Measurements from ENCODE around the gene PLAAT4. TPM values are rescaled to one million over a fixed set of nuclear protein-coding genes. Genes with fewer than 3 reads are reported as not detected.

PLAAT4 gene
- 0.39 TPM for polyA plus RNA-seq (2013, experiment 1 of 2)
- polyA plus RNA-seq (2013, experiment 2 of 2) = 0.38 TPM

GRCh38 chr11:63536669-63537292 is at the start of gene PLAAT4:
PLAAT4 (plus strand) TSS chr11:63536808; CDS start chr11:63536869, 61 bp downstream.
- Histone ChIP-seq H3K79me2 (ENCODE audit: control insufficient read depth, insufficient read depth, low read length) (no peaks in the 10 kb centered on the region), H2BK15ac (replicated peaks; ENCODE audit: low read depth) (no peak within 1 kb of the TSS), H2BK120ac (ENCODE audit: low read depth, low read length) (no peak within 1 kb of the TSS), H4K5ac (ENCODE audit: low read length) (no peak within 1 kb of the TSS), H3K36me3 (ENCODE audit: control insufficient read depth, insufficient read depth, low read length) (no peaks in the 10 kb centered on the region), H3K4me3 (ENCODE audit: low read length) (no peak within 1 kb of the TSS), H3K27me3 (ENCODE audit: insufficient read depth, low read length, poor library complexity) (no peaks in the 10 kb centered on the region), H3K79me1 (ENCODE audit: low read length) (no peaks in the 10 kb centered on the region), H3K18ac (ENCODE audit: low read length) (no peak within 1 kb of the TSS), H3K4me2 (ENCODE audit: low read length) (no peak within 1 kb of the TSS), H4K8ac (ENCODE audit: low read depth, low read length) (no peak within 1 kb of the TSS), H3K27ac (ENCODE audit: low read depth, low read length) (no peak within 1 kb of the TSS), H3K9ac (ENCODE audit: low read length) (no peak within 1 kb of the TSS), H3K4ac (ENCODE audit: low read depth, low read length) (no peak within 1 kb of the TSS), H2AK5ac (ENCODE audit: low read length) (no peak within 1 kb of the TSS), H3K56ac (ENCODE audit: low read length) (peak within 1 kb of the TSS; percentile 35), H3K4me1 (ENCODE audit: control insufficient read depth, low read depth, low read length) (peaks cover 5% of the 10 kb centered on the region), H2BK5ac (ENCODE audit: low read length) (no peak within 1 kb of the TSS), H3K23ac (ENCODE audit: low read length) (no peak within 1 kb of the TSS)
- no CpG with 5 or more reads among the region's 10 CpGs for WGBS (ENCODE audit: extremely low coverage, insufficient coverage, low lambda C conversion rate)
- no peak for DNase-seq

GRCh38 chr11:63488789-63489188 is 47.8 kb upstream of the PLAAT4 start:
- Histone ChIP-seq H4K8ac (ENCODE audit: low read depth, low read length) (no peak overlapping the region), H3K4me3 (ENCODE audit: low read length) (no peak overlapping the region), H2BK120ac (ENCODE audit: low read depth, low read length) (no peak overlapping the region), H3K79me2 (ENCODE audit: control insufficient read depth, insufficient read depth, low read length) (no peaks in the 10 kb centered on the region), H3K18ac (ENCODE audit: low read length) (no peak overlapping the region), H4K5ac (ENCODE audit: low read length) (no peak overlapping the region), H3K4me1 (ENCODE audit: control insufficient read depth, low read depth, low read length) (no peaks in the 10 kb centered on the region), H3K79me1 (ENCODE audit: low read length) (no peaks in the 10 kb centered on the region), H3K9ac (ENCODE audit: low read length) (no peak overlapping the region), H3K4ac (ENCODE audit: low read depth, low read length) (no peak overlapping the region), H2AK5ac (ENCODE audit: low read length) (no peak overlapping the region), H3K23ac (ENCODE audit: low read length) (no peak overlapping the region), H3K4me2 (ENCODE audit: low read length) (no peak overlapping the region), H2BK5ac (ENCODE audit: low read length) (no peak overlapping the region), H3K56ac (ENCODE audit: low read length) (no peak overlapping the region), H3K27ac (ENCODE audit: low read depth, low read length) (no peak overlapping the region), H3K27me3 (ENCODE audit: insufficient read depth, low read length, poor library complexity) (no peaks in the 10 kb centered on the region), H2BK15ac (replicated peaks; ENCODE audit: low read depth) (no peak overlapping the region), H3K36me3 (ENCODE audit: control insufficient read depth, insufficient read depth, low read length) (no peaks in the 10 kb centered on the region)
- WGBS (ENCODE audit: extremely low coverage, insufficient coverage, low lambda C conversion rate) = no CpG with 5 or more reads among the region's 1 CpG
- no peak for DNase-seq

- Histone ChIP-seq H3K79me1 (ENCODE audit: low read length) (no peaks in the 10 kb centered on the region), H3K4me3 (ENCODE audit: low read length) (no peak overlapping the region), H4K8ac (ENCODE audit: low read depth, low read length) (no peak overlapping the region), H3K4ac (ENCODE audit: low read depth, low read length) (peak overlapping the region; percentile 97), H3K56ac (ENCODE audit: low read length) (peak overlapping the region; percentile 86), H2AK5ac (ENCODE audit: low read length) (no peak overlapping the region), H3K27me3 (ENCODE audit: insufficient read depth, low read length, poor library complexity) (no peaks in the 10 kb centered on the region), H3K27ac (ENCODE audit: low read depth, low read length) (peak overlapping the region; percentile 85), H3K79me2 (ENCODE audit: control insufficient read depth, insufficient read depth, low read length) (no peaks in the 10 kb centered on the region), H3K36me3 (ENCODE audit: control insufficient read depth, insufficient read depth, low read length) (no peaks in the 10 kb centered on the region), H4K5ac (ENCODE audit: low read length) (no peak overlapping the region), H3K4me2 (ENCODE audit: low read length) (peak overlapping the region; percentile 9), H2BK5ac (ENCODE audit: low read length) (peak overlapping the region; percentile 61), H2BK15ac (replicated peaks; ENCODE audit: low read depth) (no peak overlapping the region), H3K9ac (ENCODE audit: low read length) (peak overlapping the region; percentile 84), H3K23ac (ENCODE audit: low read length) (no peak overlapping the region), H3K4me1 (ENCODE audit: control insufficient read depth, low read depth, low read length) (no peaks in the 10 kb centered on the region), H2BK120ac (ENCODE audit: low read depth, low read length) (peak overlapping the region; percentile 90), H3K18ac (ENCODE audit: low read length) (peak overlapping the region; percentile 94)
- DNase-seq = peak; percentile 89
- WGBS (ENCODE audit: extremely low coverage, insufficient coverage, low lambda C conversion rate) = no CpG with 5 or more reads among the region's 3 CpGs
Measured at GRCh38 chr11:63489879-63490278, 46.7 kb upstream of the PLAAT4 start.

- no peak within 1 kb of the TSS for H3K23ac ChIP-seq (ENCODE audit: low read length)
- H3K4ac ChIP-seq (ENCODE audit: low read depth, low read length) = peak within 1 kb of the TSS; percentile 97
- WGBS (ENCODE audit: extremely low coverage, insufficient coverage, low lambda C conversion rate) = no CpG with 5 or more reads among the region's 60 CpGs
- no peaks in the 10 kb centered on the region for H3K79me2 ChIP-seq (ENCODE audit: control insufficient read depth, insufficient read depth, low read length)
- H4K5ac ChIP-seq (ENCODE audit: low read length) = peak within 1 kb of the TSS; percentile 35
- peak within 1 kb of the TSS; percentile 60 for H3K4me2 ChIP-seq (ENCODE audit: low read length)
- peak; percentile 84 for DNase-seq
- H3K79me1 ChIP-seq (ENCODE audit: low read length) = no peaks in the 10 kb centered on the region
- H3K9ac ChIP-seq (ENCODE audit: low read length) = peak within 1 kb of the TSS; percentile 84
- H2AK5ac ChIP-seq (ENCODE audit: low read length) = no peak within 1 kb of the TSS
- H3K27me3 ChIP-seq (ENCODE audit: insufficient read depth, low read length, poor library complexity) = no peaks in the 10 kb centered on the region
- peak within 1 kb of the TSS; percentile 90 for H2BK120ac ChIP-seq (ENCODE audit: low read depth, low read length)
- peak within 1 kb of the TSS; percentile 23 for H2BK15ac ChIP-seq (replicated peaks; ENCODE audit: low read depth)
- H3K18ac ChIP-seq (ENCODE audit: low read length) = peak within 1 kb of the TSS; percentile 94
- H3K4me3 ChIP-seq (ENCODE audit: low read length) = peak within 1 kb of the TSS; percentile 15
- H3K4me1 ChIP-seq (ENCODE audit: control insufficient read depth, low read depth, low read length) = no peaks in the 10 kb centered on the region
- H3K56ac ChIP-seq (ENCODE audit: low read length) = peak within 1 kb of the TSS; percentile 86
- peak within 1 kb of the TSS; percentile 94 for H4K8ac ChIP-seq (ENCODE audit: low read depth, low read length)
- H2BK5ac ChIP-seq (ENCODE audit: low read length) = peak within 1 kb of the TSS; percentile 61
- no peaks in the 10 kb centered on the region for H3K36me3 ChIP-seq (ENCODE audit: control insufficient read depth, insufficient read depth, low read length)
- H3K27ac ChIP-seq (ENCODE audit: low read depth, low read length) = peak within 1 kb of the TSS; percentile 93
Measured at GRCh38 chr11:63490551-63491239, 45.9 kb upstream of the PLAAT4 start, which contains the start of gene PLAAT5. PLAAT5 (minus strand) TSS chr11:63491167; CDS start chr11:63491034, 133 bp downstream.

GRCh38 chr11:63491240-63491587 is 45.4 kb upstream of the PLAAT4 start:
- Histone ChIP-seq H3K4me3 (ENCODE audit: low read length) (peak overlapping the region; percentile 15), H4K8ac (ENCODE audit: low read depth, low read length) (peak overlapping the region; percentile 94), H3K23ac (ENCODE audit: low read length) (no peak overlapping the region), H2BK15ac (replicated peaks; ENCODE audit: low read depth) (no peak overlapping the region), H3K27ac (ENCODE audit: low read depth, low read length) (peak overlapping the region; percentile 93), H2AK5ac (ENCODE audit: low read length) (no peak overlapping the region), H3K27me3 (ENCODE audit: insufficient read depth, low read length, poor library complexity) (no peaks in the 10 kb centered on the region), H3K4ac (ENCODE audit: low read depth, low read length) (peak overlapping the region; percentile 97), H3K79me2 (ENCODE audit: control insufficient read depth, insufficient read depth, low read length) (no peaks in the 10 kb centered on the region), H2BK5ac (ENCODE audit: low read length) (peak overlapping the region; percentile 56), H2BK120ac (ENCODE audit: low read depth, low read length) (peak overlapping the region; percentile 51), H3K9ac (ENCODE audit: low read length) (peak overlapping the region; percentile 84), H3K4me1 (ENCODE audit: control insufficient read depth, low read depth, low read length) (no peaks in the 10 kb centered on the region), H3K79me1 (ENCODE audit: low read length) (no peaks in the 10 kb centered on the region), H4K5ac (ENCODE audit: low read length) (no peak overlapping the region), H3K4me2 (ENCODE audit: low read length) (peak overlapping the region; percentile 60), H3K56ac (ENCODE audit: low read length) (peak overlapping the region; percentile 86), H3K18ac (ENCODE audit: low read length) (peak overlapping the region; percentile 94), H3K36me3 (ENCODE audit: control insufficient read depth, insufficient read depth, low read length) (no peaks in the 10 kb centered on the region)
- WGBS (ENCODE audit: extremely low coverage, insufficient coverage, low lambda C conversion rate) = no CpG with 5 or more reads among the region's 13 CpGs
- DNase-seq = peak; percentile 54
